ENCODE measurements around the gene QSOX1.

QSOX1 gene

GRCh38 chr1:180192172-180192571 lies 37.5 kb downstream of the QSOX1 start:
- no peak for DNase-seq (ENCODE audit: low read depth)
- TF ChIP-seq CTCF (IDR thresholded peaks at IDR 0.05; ENCODE audit: control insufficient read depth, insufficient read depth, low read depth, low read length, missing control alignments), result no peak
- no peak overlapping the region for H3K4me3 ChIP-seq (ENCODE audit: control insufficient read depth, low read depth, low read length)

- no peak for DNase-seq (ENCODE audit: low read depth)
- H3K4me3 ChIP-seq (ENCODE audit: control insufficient read depth, low read depth, low read length), result no peak overlapping the region
- TF ChIP-seq CTCF (IDR thresholded peaks at IDR 0.05; ENCODE audit: control insufficient read depth, insufficient read depth, low read depth, low read length, missing control alignments), result no peak
Observed at GRCh38 chr1:180193141-180194047, 38.7 kb downstream of the QSOX1 start.

- no peak for TF ChIP-seq CTCF (IDR thresholded peaks at IDR 0.05; ENCODE audit: control insufficient read depth, insufficient read depth, low read depth, low read length, missing control alignments)
- no peak for DNase-seq (ENCODE audit: low read depth)
- H3K4me3 ChIP-seq (ENCODE audit: control insufficient read depth, low read depth, low read length), result no peak overlapping the region
Observed at GRCh38 chr1:180194048-180194425, 39.4 kb downstream of the QSOX1 start.

GRCh38 chr1:180194546-180195207 lies 40.0 kb downstream of the QSOX1 start:
- H3K4me3 ChIP-seq (ENCODE audit: control insufficient read depth, low read depth, low read length), result no peak overlapping the region
- no peak for DNase-seq (ENCODE audit: low read depth)
- TF ChIP-seq CTCF (IDR thresholded peaks at IDR 0.05; ENCODE audit: control insufficient read depth, insufficient read depth, low read depth, low read length, missing control alignments), result no peak

- DNase-seq (ENCODE audit: low read depth), result no peak
- TF ChIP-seq CTCF (IDR thresholded peaks at IDR 0.05; ENCODE audit: control insufficient read depth, insufficient read depth, low read depth, low read length, missing control alignments), result no peak
- no peak overlapping the region for H3K4me3 ChIP-seq (ENCODE audit: control insufficient read depth, low read depth, low read length)
Observed at GRCh38 chr1:180195401-180195800, 40.7 kb downstream of the QSOX1 start.

- TF ChIP-seq CTCF (IDR thresholded peaks at IDR 0.05; ENCODE audit: control insufficient read depth, insufficient read depth, low read depth, low read length, missing control alignments), result no peak
- DNase-seq (ENCODE audit: low read depth), result no peak
Observed at GRCh38 chr1:180195916-180196315, 41.2 kb downstream of the QSOX1 start.

More at GRCh38 chr1:180195916-180196315, 41.2 kb downstream of the QSOX1 start:
- H3K4me3 ChIP-seq (ENCODE audit: control insufficient read depth, low read depth, low read length), result no peak overlapping the region

Measured in AG09309 (cell line).